Measurements from ENCODE around the gene STARD10.

- TF ChIP-seq FOXM1 (IDR thresholded peaks at IDR 0.05; ENCODE audit: borderline replicate concordance): no peak
- no peak for TF ChIP-seq ELF4 (IDR thresholded peaks at IDR 0.05)
- TF ChIP-seq HDGF (IDR thresholded peaks at IDR 0.05; ENCODE audit: borderline replicate concordance): no peak
- TF ChIP-seq BHLHE40 (IDR thresholded peaks at IDR 0.05; ENCODE audit: borderline replicate concordance): no peak
- TF ChIP-seq PKNOX1 (IDR thresholded peaks at IDR 0.05): no peak
- no peak for TF ChIP-seq TARDBP (IDR thresholded peaks at IDR 0.05)
- TF ChIP-seq ARNT (IDR thresholded peaks at IDR 0.05): no peak
- no peak for TF ChIP-seq SUZ12 (IDR thresholded peaks at IDR 0.05)
- TF ChIP-seq SP1 (IDR thresholded peaks at IDR 0.05): no peak
- no peak for TF ChIP-seq LEF1 (IDR thresholded peaks at IDR 0.05; ENCODE audit: borderline replicate concordance)
- TF ChIP-seq CTBP1 (IDR thresholded peaks at IDR 0.05; ENCODE audit: borderline replicate concordance): no peak
These were observed 63.1 kb downstream of the STARD10 start for GRCh38 chr11:72730737-72731136.

All from HEK293T (cell line).